GM12878 (cell line): ENCODE measurements around the gene INSRR. TPM values are rescaled to one million over a fixed set of nuclear protein-coding genes. Genes with fewer than 3 reads are reported as not detected.
A peak's percentile ranks its signal among the peaks of the same experiment; 100 is the strongest.

Experiments
- ATF3 ChIP-seq: IDR thresholded peaks from 2 replicates; pipeline ENCODE4 v1.6.1; 2011; ENCODE audit warnings: low read depth, mild to moderate bottlenecking, low read length, moderate library complexity, borderline replicate concordance; ENCODE audit errors: extremely low read depth
- BCL3 ChIP-seq: IDR thresholded peaks from 2 replicates; pipeline ENCODE4 v1.6.1; 2011; ENCODE audit warnings: borderline replicate concordance, low read depth, mild to moderate bottlenecking, moderate library complexity, low read length; ENCODE audit not compliant: insufficient read depth, poor library complexity, severe bottlenecking
- CBFB ChIP-seq: IDR thresholded peaks from 2 replicates; pipeline ENCODE4 v1.6.1; 2016; ENCODE audit warnings: antibody characterized with exemption, low read depth
- CHD4 ChIP-seq: fragments of 200-600 bp; sonication (generic); IDR thresholded peaks from 2 replicates; pipeline ENCODE4 v1.6.1; 2016; ENCODE audit warnings: mild to moderate bottlenecking
- CUX1 ChIP-seq: IDR thresholded peaks from 2 replicates; pipeline ENCODE4 v1.6.1; 2012; ENCODE audit warnings: improper control_type of control experiment, low read depth, low read length; ENCODE audit not compliant: insufficient replicate concordance
- E2F8 ChIP-seq: fragments of 450-650 bp; IDR thresholded peaks from 2 replicates; pipeline ENCODE4 v1.6.1; 2018; ENCODE audit warnings: mild to moderate bottlenecking, low read depth, moderate library complexity; ENCODE audit not compliant: partially characterized antibody
- EGR1 ChIP-seq, 2 experiments: IDR thresholded peaks; 1 replicate in 1 of 2; 2 replicates in 1 of 2; pipeline ENCODE4 v1.6.1; 2011 to 2012; ENCODE audit warnings: low read depth in 2 of 2, low read length in 2 of 2, borderline replicate concordance in 1 of 2, mild to moderate bottlenecking in 1 of 2, moderate library complexity in 1 of 2
- GABPA ChIP-seq: IDR thresholded peaks from 2 replicates; pipeline ENCODE4 v1.6.1; 2014; ENCODE audit warnings: antibody characterized with exemption, low read depth, mild to moderate bottlenecking, inconsistent platforms
- HCFC1 ChIP-seq: fragments of 150-350 bp; IDR thresholded peaks from 2 replicates; pipeline ENCODE4 v1.6.1; 2014; ENCODE audit warnings: low read length
- KLF5 ChIP-seq: fragments of 450-650 bp; IDR thresholded peaks from 2 replicates; pipeline ENCODE4 v1.6.1; 2014; ENCODE audit warnings: mild to moderate bottlenecking; ENCODE audit not compliant: partially characterized antibody
- MTA2 ChIP-seq: fragments of 450-650 bp; IDR thresholded peaks from 2 replicates; pipeline ENCODE4 v1.6.1; 2016; ENCODE audit warnings: low read depth, mild to moderate bottlenecking, moderate library complexity
- NBN ChIP-seq: fragments of 450-650 bp; IDR thresholded peaks from 2 replicates; pipeline ENCODE4 v1.6.1; 2016
- PAX8 ChIP-seq: fragments of 450-650 bp; IDR thresholded peaks from 2 replicates; pipeline ENCODE4 v1.6.1; 2017; ENCODE audit warnings: mild to moderate bottlenecking, moderate library complexity
- POLR2A ChIP-seq: IDR thresholded peaks from 2 replicates; pipeline ENCODE4 v1.6.1; 2011; ENCODE audit warnings: low read depth, mild to moderate bottlenecking, low read length
- POLR2AphosphoS5 ChIP-seq: IDR thresholded peaks from 2 replicates; pipeline ENCODE4 v1.6.1; 2011; ENCODE audit warnings: mild to moderate bottlenecking, low read length, inconsistent platforms
- RBBP5 ChIP-seq: fragments of 200-600 bp; sonication (generic); conservative IDR thresholded peaks from 2 replicates; pipeline ENCODE4 v1.6.1; 2016
- TAF1 ChIP-seq: IDR thresholded peaks from 2 replicates; pipeline ENCODE4 v1.6.1; 2011; ENCODE audit warnings: mild to moderate bottlenecking, low read depth, low read length, borderline replicate concordance
- TCF3 ChIP-seq: IDR thresholded peaks from 2 replicates; pipeline ENCODE4 v1.6.1; 2012; ENCODE audit warnings: low read depth, mild to moderate bottlenecking, low read length, borderline replicate concordance; ENCODE audit not compliant: insufficient read depth
- YY1 ChIP-seq: IDR thresholded peaks from 2 replicates; pipeline ENCODE4 v1.6.1; 2011; ENCODE audit warnings: low read depth, mild to moderate bottlenecking, low read length
- ZNF622 ChIP-seq: fragments of 450-650 bp; IDR thresholded peaks from 2 replicates; pipeline ENCODE4 v1.6.1; 2017; ENCODE audit warnings: mild to moderate bottlenecking, inconsistent platforms
- ZZZ3 ChIP-seq: IDR thresholded peaks from 2 replicates; pipeline ENCODE4 v1.6.1; 2011; ENCODE audit warnings: low read depth; ENCODE audit not compliant: control insufficient read depth, insufficient read length
- polyA plus RNA-seq, 11 experiments: library from polyadenylated mRNA; depleted of rRNA in 4 of 11; unstranded in 6 of 11; stranded (reverse) in 5 of 11; fragments of >200 nt; fragmentation: Nextera tagmentation in 4 of 11; fragmentation: Illumina TruSeq in 1 of 11; extraction: Ambion mirVana in 4 of 11; extraction: Trizol in 1 of 11; gene quantifications; 1 replicate in 1 of 11; 2 replicates in 10 of 11; pipeline versions ENCODE4 v1.2.1 to v1.2.3, GENCODE V29; 2011 to 2016; ENCODE audit warnings: inconsistent platforms in 2 of 11, missing spikeins in 2 of 11, low read depth in 1 of 11
- total RNA-seq, 4 experiments: library from RNA; depleted of rRNA in 3 of 4; stranded (reverse); fragments of >200 nt in 3 of 4; fragmentation: Illumina TruSeq in 1 of 4; extraction: Trizol in 1 of 4; gene quantifications; 2 replicates each; pipeline versions ENCODE4 v1.2.1 to v1.2.3, GENCODE V29; 2013 to 2021

Gene INSRR
- total and polyA plus RNA-seq, 10 of the 15 experiments (the other 5 are each of a cell fraction or from before 2014, with no cell fraction given): 0.01 TPM; not detected in 9

- peak; percentile 75 for TF ChIP-seq GABPA
- no peak for TF ChIP-seq CUX1
- no peak for TF ChIP-seq PAX8
- TF ChIP-seq CBFB: no peak
- TF ChIP-seq POLR2A: peak; percentile 75; the same call in 1 of the 2 replicates
- peak; percentile 35 for TF ChIP-seq KLF5
- peak; percentile 71; the same call in 1 of the 2 replicates for TF ChIP-seq MTA2
- TF ChIP-seq ZNF622: no peak
- TF ChIP-seq POLR2AphosphoS5: peak; percentile 64
- TF ChIP-seq CHD4: no peak
- 0 out of 2 replicates have a peak, but pooled peaks have one; percentile 9 for TF ChIP-seq YY1
- TF ChIP-seq E2F8: no peak
- TF ChIP-seq EGR1 (IDR thresholded peaks at IDR 0.05; ENCODE audit: borderline replicate concordance in 1 of 2, low read depth in 2 of 2, low read length in 2 of 2): peak in 1 of 2 experiments; percentile 8; a peak in 1 of 3 replicates
- no peak for TF ChIP-seq ATF3
- no peak for TF ChIP-seq BCL3
- TF ChIP-seq NBN: peak; percentile 94
- no peak for TF ChIP-seq TAF1
- no peak for TF ChIP-seq TCF3
- TF ChIP-seq HCFC1: peak; percentile 13; the same call in 1 of the 2 replicates
- no peak for TF ChIP-seq RBBP5
- TF ChIP-seq ZZZ3: peak; percentile 84
Observed at GRCh38 chr1:156816561-156817328, 42.2 kb downstream of the INSRR start, which contains the start of gene SH2D2A (continued).
